Prostate gland (tissue), 2 donors: ENCODE results near the gene TUBGCP2. TPM values are rescaled to one million over a fixed set of nuclear protein-coding genes. Genes with fewer than 3 reads are reported as not detected.

ENCODE experiments used
- DNase-seq: peaks from one replicate; pipeline ENCODE4 v3.0.0-alpha.2; 2019; ENCODE audit warnings: low spot score
- H3K27ac ChIP-seq, 2 donors: fragments of 200-600 bp; sonication (generic); 2 replicates each; pipeline ENCODE4 v1.5.1; 2017 to 2019
- H3K27me3 ChIP-seq: fragments of 200-600 bp; sonication (generic); replicated peaks from 2 replicates; pipeline ENCODE4 v1.5.1; 2019; ENCODE audit not compliant: insufficient read depth
- H3K36me3 ChIP-seq, 2 donors: fragments of 200-600 bp; sonication (generic); 1 replicate in 1 of 2; 2 replicates in 1 of 2; pipeline versions ENCODE4 v1.5.1 to v1.8.1; 2017 to 2019
- H3K4me1 ChIP-seq: fragments of 200-600 bp; sonication (generic); replicated peaks from 2 replicates; pipeline ENCODE4 v1.5.1; 2019
- H3K4me3 ChIP-seq, 2 donors: fragments of 200-600 bp; sonication (generic); 2 replicates each; pipeline ENCODE4 v1.5.1; 2017 to 2019
- H3K9me3 ChIP-seq: fragments of 200-600 bp; sonication (generic); 2 replicates; pipeline ENCODE4 v1.5.1; 2017
- CTCF ChIP-seq, 4 experiments: fragments of 200-600 bp in 2 of 4; fragments of 450-650 bp in 2 of 4; sonication (generic) in 2 of 4; IDR thresholded peaks; 1 replicate in 3 of 4; 2 replicates in 1 of 4; pipeline ENCODE4 v1.5.1; 2016 to 2019; ENCODE audit warnings: antibody characterized with exemption in 4 of 4, mild to moderate bottlenecking in 2 of 4, moderate library complexity in 2 of 4
- POLR2A ChIP-seq: fragments of 450-650 bp; IDR thresholded peaks from one replicate; pipeline ENCODE4 v1.6.1; 2016; ENCODE audit warnings: antibody characterized with exemption, mild to moderate bottlenecking
- POLR2AphosphoS5 ChIP-seq: sonication (generic); formaldehyde crosslinking; IDR thresholded peaks from one replicate; pipeline ENCODE4 v1.6.1; 2017; ENCODE audit warnings: antibody characterized with exemption
- WGBS: methylation state at CpG from one replicate; pipeline ENCODE4 v1.1.5; 2018; 5-methylcytosine and 5-hydroxymethylcytosine counted together
- intact Hi-C: fragments of 100-400 bp; cut with DNase I; formaldehyde crosslinking; loops from one replicate; pipeline ENCODE4 v1.14.2; 2022
- total RNA-seq, 2 donors: library from RNA; depleted of rRNA; stranded (reverse); fragments of >200 nt; gene quantifications; one replicate each; pipeline ENCODE4 v1.1.0, GENCODE V29; 2016

The TUBGCP2 gene
- total RNA-seq, 2 donors from 2014 or later: 53.5 to 78.5 TPM

GRCh38 chr10:133246236-133246626 lies 62.4 kb downstream of the TUBGCP2 start:
- DNase-seq: no peak
- Histone ChIP-seq H3K4me1 (no peaks in the 10 kb centered on the region), H3K27me3 (peaks cover 7% of the 10 kb centered on the region), H3K4me3 (no peak overlapping the region), H3K9me3 (no peaks in the 10 kb centered on the region), H3K36me3 (no peaks in the 10 kb centered on the region), H3K27ac (no peak overlapping the region)
- no peak for TF ChIP-seq POLR2A
- TF ChIP-seq CTCF (IDR thresholded peaks at IDR 0.05): no peak
- no peak for TF ChIP-seq POLR2AphosphoS5
- 66% methylated on average over 12 of the region's 12 CpGs for WGBS
- intact Hi-C loops: no loop called here

- Histone ChIP-seq H3K27ac (no peak overlapping the region), H3K27me3 (peaks cover 7% of the 10 kb centered on the region), H3K4me1 (no peaks in the 10 kb centered on the region), H3K9me3 (no peaks in the 10 kb centered on the region), H3K36me3 (no peaks in the 10 kb centered on the region), H3K4me3 (no peak overlapping the region)
- WGBS: 62% methylated on average over 30 of the region's 33 CpGs
- DNase-seq: no peak
- TF ChIP-seq POLR2A (no peak), POLR2AphosphoS5 (no peak), CTCF (IDR thresholded peaks at IDR 0.05) (no peak)
- intact Hi-C loops: no loop called here
Measured at GRCh38 chr10:133245439-133246235, 63.0 kb downstream of the TUBGCP2 start.

- no peak for DNase-seq
- TF ChIP-seq POLR2A (no peak), CTCF (IDR thresholded peaks at IDR 0.05) (no peak), POLR2AphosphoS5 (no peak)
- no peak overlapping the region for H3K27ac ChIP-seq
- intact Hi-C loops: no loop called here
- no peak overlapping the region for H3K4me3 ChIP-seq
- WGBS: 74% methylated on average over 14 of the region's 14 CpGs
- H3K27me3 ChIP-seq: peaks cover 17% of the 10 kb centered on the region
- H3K4me1 ChIP-seq: no peaks in the 10 kb centered on the region
- H3K36me3 ChIP-seq: no peaks in the 10 kb centered on the region
- no peaks in the 10 kb centered on the region for H3K9me3 ChIP-seq
Measured at GRCh38 chr10:133243593-133243992, 65.1 kb downstream of the TUBGCP2 start.

- peaks cover 21% of the 10 kb centered on the region for H3K27me3 ChIP-seq
- no peaks in the 10 kb centered on the region for H3K4me1 ChIP-seq
- 86% methylated on average over 27 of the region's 27 CpGs for whole genome bisulfite sequencing
- H3K9me3 ChIP-seq: no peaks in the 10 kb centered on the region
- no peaks in the 10 kb centered on the region for H3K36me3 ChIP-seq
- intact Hi-C loops: no loop called here
- no peak overlapping the region for H3K4me3 ChIP-seq
- no peak for DNase-seq
- TF ChIP-seq CTCF (IDR thresholded peaks at IDR 0.05) (no peak), POLR2A (no peak), POLR2AphosphoS5 (no peak)
- no peak overlapping the region for H3K27ac ChIP-seq
Measured at GRCh38 chr10:133242611-133243356, 65.9 kb downstream of the TUBGCP2 start.
